ENCODE results near the gene PSME4. TPM values are rescaled to one million over a fixed set of nuclear protein-coding genes. Genes with fewer than 3 reads are reported as not detected.

The PSME4 gene
- total RNA-seq, 1 donor from 2014 or later: 68.3 TPM

GRCh38 chr2:54008439-54008838 is 37.6 kb upstream of the PSME4 start:
- Mint-ChIP-seq H3K27me3 (ENCODE audit: low read depth) (no peaks in the 10 kb centered on the region), H3K27ac (no peak overlapping the region), H3K36me3 (no peaks in the 10 kb centered on the region), H3K9me3 (no peaks in the 10 kb centered on the region), H3K4me1 (no peaks in the 10 kb centered on the region), H3K4me3 (no peak overlapping the region)
- no peak for TF ChIP-seq CTCF (IDR thresholded peaks at IDR 0.05; ENCODE audit: unreplicated experiment)
- DNase-seq (ENCODE audit: low spot score in 2 of 2, unreplicated experiment in 2 of 2): no peak

DNA sequence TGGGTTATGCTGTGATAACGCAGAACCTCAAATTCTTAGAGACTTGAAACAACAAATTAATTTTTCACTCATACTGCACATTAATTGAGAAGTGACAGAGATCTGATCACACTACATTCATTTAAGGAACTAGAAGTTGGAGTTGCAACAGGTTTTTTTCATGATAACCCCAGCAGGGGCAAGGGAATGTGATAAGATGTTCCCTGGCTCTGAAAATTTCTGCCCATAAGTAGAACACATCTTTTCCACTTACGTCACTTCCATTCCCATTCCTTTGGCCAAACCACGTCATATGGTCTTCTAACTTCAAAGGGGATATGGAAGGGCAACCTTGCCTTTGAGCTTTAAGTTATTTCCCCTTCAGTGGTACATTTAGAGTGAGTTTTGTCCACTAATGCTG is 29.7 kb upstream of the PSME4 start:
- Mint-ChIP-seq H3K27me3 (ENCODE audit: low read depth) (no peaks in the 10 kb centered on the region), H3K4me1 (no peaks in the 10 kb centered on the region), H3K9me3 (no peaks in the 10 kb centered on the region), H3K36me3 (no peaks in the 10 kb centered on the region), H3K4me3 (no peak overlapping the region), H3K27ac (no peak overlapping the region)
- TF ChIP-seq CTCF (IDR thresholded peaks at IDR 0.05; ENCODE audit: unreplicated experiment): no peak
- no peak for DNase-seq (ENCODE audit: low spot score in 2 of 2, unreplicated experiment in 2 of 2)

- H3K27ac Mint-ChIP-seq: no peak overlapping the region
- no peak for TF ChIP-seq CTCF (IDR thresholded peaks at IDR 0.05; ENCODE audit: unreplicated experiment)
- no peaks in the 10 kb centered on the region for H3K9me3 Mint-ChIP-seq
- H3K36me3 Mint-ChIP-seq: no peaks in the 10 kb centered on the region
- no peak overlapping the region for H3K4me3 Mint-ChIP-seq
- H3K4me1 Mint-ChIP-seq: no peaks in the 10 kb centered on the region
- no peaks in the 10 kb centered on the region for H3K27me3 Mint-ChIP-seq (ENCODE audit: low read depth)
- no peak for DNase-seq (ENCODE audit: low spot score in 2 of 2, unreplicated experiment in 2 of 2)
Measured at GRCh38 chr2:54000122-54000521, 29.3 kb upstream of the PSME4 start.

DNA sequence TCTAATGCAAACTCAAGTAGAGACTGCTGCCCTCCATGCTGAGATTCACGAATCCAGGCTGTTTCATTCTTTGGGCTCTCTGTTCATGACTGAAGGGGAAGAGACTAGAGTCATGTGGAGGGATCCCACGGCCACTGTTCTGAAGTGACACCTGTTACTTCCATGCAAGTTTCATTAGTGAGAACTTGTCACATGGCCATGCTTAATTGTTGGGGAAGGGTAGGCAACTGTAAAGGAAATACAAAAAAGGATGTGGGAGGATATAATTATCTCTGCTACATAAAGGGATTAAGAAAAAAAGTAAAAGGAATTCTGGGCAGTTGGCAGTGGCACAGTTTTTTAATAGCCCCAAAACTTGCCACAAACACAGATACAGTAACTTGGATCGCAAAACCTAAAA is 28.0 kb upstream of the PSME4 start:
- Mint-ChIP-seq H3K27me3 (ENCODE audit: low read depth) (no peaks in the 10 kb centered on the region), H3K36me3 (no peaks in the 10 kb centered on the region), H3K4me3 (no peak overlapping the region)

GRCh38 chr2:53994818-53995808 is 24.3 kb upstream of the PSME4 start:
- no peak for TF ChIP-seq CTCF (IDR thresholded peaks at IDR 0.05; ENCODE audit: unreplicated experiment)
- Mint-ChIP-seq H3K27me3 (ENCODE audit: low read depth) (no peaks in the 10 kb centered on the region), H3K4me3 (no peak overlapping the region), H3K9me3 (peaks cover 9% of the 10 kb centered on the region), H3K4me1 (peaks cover 2% of the 10 kb centered on the region), H3K27ac (no peak overlapping the region), H3K36me3 (peaks cover 12% of the 10 kb centered on the region)
- DNase-seq (ENCODE audit: low spot score in 2 of 2, unreplicated experiment in 2 of 2): no peak

More for the DNA sequence above, 28.0 kb upstream of the PSME4 start:
- Mint-ChIP-seq H3K27ac (no peak overlapping the region), H3K4me1 (peaks cover 2% of the 10 kb centered on the region), H3K9me3 (no peaks in the 10 kb centered on the region)
- no peak for TF ChIP-seq CTCF (IDR thresholded peaks at IDR 0.05; ENCODE audit: unreplicated experiment)
- DNase-seq (ENCODE audit: low spot score in 2 of 2, unreplicated experiment in 2 of 2): no peak
